OCI-LY1 (cell line): ENCODE data around the gene PLEKHH1.

Experiments used
- H2AFZ ChIP-seq: fragments of 200-600 bp; sonication (generic), shearing (Covaris generic); 2 replicates; pipeline ENCODE4 v1.6.0; 2014; ENCODE audit warnings: antibody characterized with exemption, mild to moderate bottlenecking, low read length
- H3F3A ChIP-seq: fragments of 200-600 bp; sonication (generic), shearing (Covaris generic); 2 replicates; pipeline ENCODE4 v1.6.0; 2014; ENCODE audit warnings: mild to moderate bottlenecking, antibody characterized with exemption, low read length, moderate library complexity; ENCODE audit not compliant: insufficient read depth
- H3K27ac ChIP-seq: fragments of 200-600 bp; sonication (generic); 2 replicates; pipeline ENCODE4 v1.5.1; 2014; ENCODE audit warnings: low read length, mixed run types, mild to moderate bottlenecking, low read depth; ENCODE audit not compliant: poor library complexity, severe bottlenecking
- H3K27me3 ChIP-seq: fragments of 200-600 bp; sonication (generic); 2 replicates; pipeline ENCODE4 v1.6.0; 2014; ENCODE audit warnings: antibody characterized with exemption, mild to moderate bottlenecking, low read length, moderate library complexity; ENCODE audit not compliant: insufficient read depth
- H3K36me3 ChIP-seq: fragments of 200-600 bp; sonication (generic); 2 replicates; pipeline ENCODE4 v1.6.1; 2014; ENCODE audit warnings: mild to moderate bottlenecking, antibody characterized with exemption, low read length, moderate library complexity, mixed read lengths; ENCODE audit not compliant: insufficient read depth
- H3K4me1 ChIP-seq: fragments of 200-600 bp; sonication (generic); 2 replicates; pipeline ENCODE4 v1.5.1; 2014; ENCODE audit warnings: mild to moderate bottlenecking, low read length, moderate library complexity; ENCODE audit not compliant: insufficient read depth, severe bottlenecking
- H3K4me2 ChIP-seq: fragments of 200-600 bp; sonication (generic), shearing (Covaris generic); 2 replicates; pipeline ENCODE4 v1.6.1; 2014; ENCODE audit warnings: low read length
- H3K4me3 ChIP-seq: fragments of 200-600 bp; sonication (generic); 2 replicates; pipeline ENCODE4 v1.5.1; 2014; ENCODE audit warnings: low read length, low read depth, mild to moderate bottlenecking, mixed read lengths; ENCODE audit not compliant: poor library complexity, severe bottlenecking
- H3K79me2 ChIP-seq: fragments of 200-600 bp; shearing (Covaris generic); 2 replicates; pipeline ENCODE4 v1.6.1; 2016; ENCODE audit warnings: mixed run types, low read length, mixed read lengths; ENCODE audit not compliant: insufficient read depth
- H3K9ac ChIP-seq: fragments of 200-600 bp; sonication (generic), shearing (Covaris generic); 2 replicates; pipeline ENCODE4 v1.6.1; 2014; ENCODE audit warnings: mild to moderate bottlenecking, low read length, mixed read lengths
- H3K9me2 ChIP-seq: fragments of 200-600 bp; sonication (generic), shearing (Covaris generic); 2 replicates; pipeline ENCODE4 v1.6.1; 2014; ENCODE audit warnings: low read depth, mild to moderate bottlenecking, low read length, mixed read lengths
- H3K9me3 ChIP-seq: fragments of 200-600 bp; shearing (Covaris generic); 2 replicates; pipeline ENCODE4 v1.6.1; 2014; ENCODE audit warnings: low read length, mixed read lengths
- H4K20me1 ChIP-seq: fragments of 200-600 bp; sonication (generic), shearing (Covaris generic); 2 replicates; pipeline ENCODE4 v1.6.0; 2016; ENCODE audit warnings: mild to moderate bottlenecking, low read length; ENCODE audit not compliant: insufficient read depth
- EZH2 ChIP-seq: fragments of 200-600 bp; sonication (generic), shearing (Covaris generic); IDR thresholded peaks from 2 replicates; pipeline ENCODE4 v1.8.0; 2017; ENCODE audit warnings: borderline replicate concordance, mixed run types, mild to moderate bottlenecking, antibody characterized with exemption, low read length, moderate library complexity, mixed read lengths
- TF ChIP-seq, protein P1 (sequence below): fragments of 200-600 bp; sonication (generic), shearing (Covaris generic); IDR thresholded peaks from 2 replicates; pipeline ENCODE4 v1.5.1; 2017; ENCODE audit warnings: mild to moderate bottlenecking, antibody characterized with exemption, low read length, moderate library complexity, mixed read lengths

Gene PLEKHH1

DNA sequence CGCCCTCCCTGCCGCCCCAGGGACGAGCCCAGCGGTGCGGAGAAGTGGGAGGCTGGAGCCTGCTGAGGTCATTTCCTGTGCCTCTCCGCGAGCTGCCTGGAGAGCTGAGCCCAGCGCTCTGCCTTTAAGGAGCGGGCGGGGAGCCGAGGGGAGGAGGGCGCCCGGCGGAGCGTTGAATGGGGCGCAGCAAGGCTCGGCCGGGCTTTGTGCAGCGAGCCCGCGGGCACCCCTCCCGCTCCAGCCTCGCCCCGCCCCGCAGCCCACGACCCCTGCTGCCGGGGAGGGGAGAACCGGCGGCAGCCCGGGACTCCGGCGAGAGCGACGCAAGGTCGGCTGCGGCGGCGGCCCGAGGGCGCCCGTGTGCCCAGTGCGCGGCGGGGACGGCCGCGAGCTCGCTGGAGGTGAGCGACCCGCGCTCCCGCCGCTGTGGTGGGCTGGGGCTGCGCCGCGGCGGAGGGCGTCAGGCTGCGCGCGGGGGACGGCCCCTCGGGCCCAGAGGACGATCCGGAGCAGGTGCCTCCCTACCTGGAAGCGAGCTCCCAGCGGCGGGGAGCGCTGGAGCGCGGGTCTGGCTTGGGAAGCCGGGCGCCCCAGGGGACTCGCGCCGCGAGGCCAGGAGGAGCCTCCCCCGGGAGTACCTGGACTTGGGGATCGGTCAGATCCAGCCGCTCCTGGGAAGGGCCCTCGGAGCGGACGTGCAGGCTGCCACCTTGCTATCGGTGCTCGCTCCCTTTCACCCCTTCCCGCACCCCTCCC lies at the start of gene PLEKHH1:
Gene PLEKHH1, plus strand, starts transcription at position 293 of the 756 bp plus-strand sequence. CDS start 8,578 bp downstream, outside the sequence.
- H2AFZ ChIP-seq, result no peak within 1 kb of the TSS
- H3K79me2 ChIP-seq, result no peaks in the 10 kb centered on the region
- no peaks in the 10 kb centered on the region for H4K20me1 ChIP-seq
- H3K4me1 ChIP-seq, result no peaks in the 10 kb centered on the region
- H3K27ac ChIP-seq, result no peak within 1 kb of the TSS
- no peaks in the 10 kb centered on the region for H3K9me3 ChIP-seq
- TF ChIP-seq, protein P1, sequence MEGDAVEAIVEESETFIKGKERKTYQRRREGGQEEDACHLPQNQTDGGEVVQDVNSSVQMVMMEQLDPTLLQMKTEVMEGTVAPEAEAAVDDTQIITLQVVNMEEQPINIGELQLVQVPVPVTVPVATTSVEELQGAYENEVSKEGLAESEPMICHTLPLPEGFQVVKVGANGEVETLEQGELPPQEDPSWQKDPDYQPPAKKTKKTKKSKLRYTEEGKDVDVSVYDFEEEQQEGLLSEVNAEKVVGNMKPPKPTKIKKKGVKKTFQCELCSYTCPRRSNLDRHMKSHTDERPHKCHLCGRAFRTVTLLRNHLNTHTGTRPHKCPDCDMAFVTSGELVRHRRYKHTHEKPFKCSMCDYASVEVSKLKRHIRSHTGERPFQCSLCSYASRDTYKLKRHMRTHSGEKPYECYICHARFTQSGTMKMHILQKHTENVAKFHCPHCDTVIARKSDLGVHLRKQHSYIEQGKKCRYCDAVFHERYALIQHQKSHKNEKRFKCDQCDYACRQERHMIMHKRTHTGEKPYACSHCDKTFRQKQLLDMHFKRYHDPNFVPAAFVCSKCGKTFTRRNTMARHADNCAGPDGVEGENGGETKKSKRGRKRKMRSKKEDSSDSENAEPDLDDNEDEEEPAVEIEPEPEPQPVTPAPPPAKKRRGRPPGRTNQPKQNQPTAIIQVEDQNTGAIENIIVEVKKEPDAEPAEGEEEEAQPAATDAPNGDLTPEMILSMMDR, result no peak
- no peak for TF ChIP-seq EZH2
- no peaks in the 10 kb centered on the region for H3K9me2 ChIP-seq
- no peaks in the 10 kb centered on the region for H3F3A ChIP-seq
- H3K27me3 ChIP-seq, result no peaks in the 10 kb centered on the region
- H3K36me3 ChIP-seq, result no peaks in the 10 kb centered on the region
- peak within 1 kb of the TSS; percentile 27 for H3K4me3 ChIP-seq
- no peak within 1 kb of the TSS for H3K9ac ChIP-seq
- H3K4me2 ChIP-seq, result peak within 1 kb of the TSS; percentile 56

DNA sequence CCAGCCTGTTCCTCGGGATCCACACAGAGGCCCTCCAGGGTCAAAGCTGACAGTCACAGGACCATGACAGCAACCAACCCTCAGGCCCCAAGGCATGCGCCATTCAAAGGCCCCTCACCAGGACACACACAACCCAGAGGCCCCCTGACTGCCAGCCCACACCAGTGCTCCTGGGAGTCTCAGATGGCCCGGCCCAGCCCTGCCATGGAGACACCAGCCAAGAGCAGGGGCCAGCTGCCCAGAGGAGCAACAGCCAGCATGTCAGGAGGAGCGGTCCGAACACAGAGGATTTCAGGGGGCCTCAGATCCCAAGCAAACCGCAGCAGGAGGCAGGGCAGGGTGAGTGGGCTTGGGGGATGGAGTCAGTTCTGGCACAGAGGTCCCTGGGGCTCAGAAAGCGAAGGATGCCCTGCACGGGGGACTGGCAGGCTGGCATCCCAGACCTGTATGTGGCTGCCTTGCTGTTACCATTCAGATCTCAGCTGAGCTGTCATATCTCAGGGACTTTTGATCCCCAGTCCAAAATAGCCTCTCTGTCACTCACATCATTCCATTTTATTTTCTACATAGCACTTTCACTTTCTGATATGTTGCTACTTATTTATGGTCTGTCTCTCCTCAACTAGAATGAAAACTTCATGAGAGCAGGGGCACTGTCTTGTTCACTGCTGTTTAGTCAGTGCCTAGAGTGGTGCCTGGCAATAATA lies 49.4 kb upstream of the PLEKHH1 start:
- Histone ChIP-seq H3K9me2 (no peaks in the 10 kb centered on the region), H3K9ac (no peak overlapping the region), H3K4me3 (no peak overlapping the region), H3K36me3 (peaks cover 6% of the 10 kb centered on the region; the same call in 1 of the 2 replicates), H3F3A (no peaks in the 10 kb centered on the region), H3K9me3 (no peaks in the 10 kb centered on the region), H3K4me2 (no peak overlapping the region), H3K27me3 (no peaks in the 10 kb centered on the region), H3K79me2 (no peaks in the 10 kb centered on the region), H3K27ac (no peak overlapping the region), H4K20me1 (no peaks in the 10 kb centered on the region), H3K4me1 (peaks cover 26% of the 10 kb centered on the region), H2AFZ (no peak overlapping the region)
- TF ChIP-seq, protein P1, result no peak
- TF ChIP-seq EZH2, result no peak

DNA sequence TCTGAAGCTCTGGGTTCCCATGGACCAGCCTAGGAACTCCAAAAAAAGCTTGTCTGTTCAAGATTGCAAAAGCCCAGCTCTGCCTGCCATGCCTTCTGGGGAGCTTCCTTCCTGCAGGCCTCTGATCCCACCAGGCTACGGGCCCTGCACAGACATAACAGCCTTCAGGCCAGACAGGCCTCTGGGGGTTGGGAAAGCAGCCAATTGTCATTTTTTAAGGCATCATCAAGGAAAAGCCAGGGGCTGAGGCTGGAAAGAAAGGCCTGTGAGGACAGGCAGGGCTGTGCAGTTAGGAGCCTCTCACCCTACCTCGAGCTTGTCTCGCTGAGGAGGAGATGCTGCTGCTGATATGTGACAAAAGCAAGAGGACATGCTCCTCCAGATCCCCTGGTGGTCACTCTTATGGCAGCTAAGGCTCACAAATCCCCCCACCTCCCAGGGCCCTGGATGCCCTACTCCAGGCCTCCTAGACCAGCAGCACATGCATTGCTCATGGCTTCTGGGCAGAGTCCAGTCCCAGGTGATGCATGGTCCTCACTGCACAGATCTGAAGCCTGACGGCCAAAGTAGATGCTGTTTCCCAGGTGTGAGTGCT lies 47.5 kb upstream of the PLEKHH1 start:
- Histone ChIP-seq H3K27ac (no peak overlapping the region), H3K9me2 (no peaks in the 10 kb centered on the region), H3F3A (no peaks in the 10 kb centered on the region), H3K4me1 (peaks cover 22% of the 10 kb centered on the region), H3K36me3 (peaks cover 6% of the 10 kb centered on the region; the same call in 1 of the 2 replicates), H4K20me1 (no peaks in the 10 kb centered on the region), H3K9me3 (no peaks in the 10 kb centered on the region), H3K4me2 (no peak overlapping the region), H3K79me2 (no peaks in the 10 kb centered on the region), H2AFZ (no peak overlapping the region), H3K27me3 (no peaks in the 10 kb centered on the region), H3K9ac (no peak overlapping the region), H3K4me3 (no peak overlapping the region)
- TF ChIP-seq, protein P1, result no peak
- TF ChIP-seq EZH2, result no peak
